HG02981 (cell line): ENCODE measurements around the gene OR2AJ1.

Experiments
- ATAC-seq: cut with Tn5 transposase; IDR thresholded peaks from one replicate; pipeline ENCODE4 v1.9.1; 2021; ENCODE audit warnings: mild to moderate bottlenecking, moderate library complexity; ENCODE audit not compliant: unreplicated experiment

OR2AJ1 gene

GRCh38 chr1:247953408-247953807 lies 28.7 kb downstream of the OR2AJ1 start:
- ATAC-seq, result no peak

- ATAC-seq, result no peak
Measured at GRCh38 chr1:247961791-247962190, 37.1 kb downstream of the OR2AJ1 start.

GRCh38 chr1:247962911-247963588 lies 38.4 kb downstream of the OR2AJ1 start:
- no peak for ATAC-seq

GRCh38 chr1:247964933-247965332 lies 40.2 kb downstream of the OR2AJ1 start, which contains the start of gene OR2AK2:
TSS of gene OR2AK2 (plus strand) at chr1:247965233. CDS start at chr1:247965377, 144 bp downstream.
- ATAC-seq, result no peak

- ATAC-seq, result peak; percentile 73
Measured at GRCh38 chr1:247966532-247967204, 42.0 kb downstream of the OR2AJ1 start.
